Mesenchymal stem cell (in vitro differentiated cells and primary cell): ENCODE data around the gene TESK2.

Source experiments
- DNase-seq: peaks from one replicate; pipeline ENCODE4 v3.0.0-alpha.2; 2013
- H2AFZ ChIP-seq: one replicate; pipeline ENCODE4 v1.6.1; 2013; ENCODE audit warnings: low read depth, mild to moderate bottlenecking, control low read depth, inconsistent platforms, low read length, moderate library complexity
- H2AK5ac ChIP-seq: 2 replicates; pipeline ENCODE4 v1.6.1; 2013; ENCODE audit warnings: low read length, moderate library complexity, mild to moderate bottlenecking, inconsistent platforms; ENCODE audit not compliant: severe bottlenecking
- H2BK120ac ChIP-seq: one replicate; pipeline ENCODE4 v1.6.1; 2013; ENCODE audit warnings: low read depth, mild to moderate bottlenecking, inconsistent platforms, low read length, moderate library complexity
- H2BK12ac ChIP-seq, 2 experiments: one replicate each; pipeline ENCODE4 v1.6.1; 2013; ENCODE audit warnings: inconsistent platforms in 2 of 2, low read length in 2 of 2, mild to moderate bottlenecking in 2 of 2, moderate library complexity in 2 of 2, control low read depth in 1 of 2
- H2BK15ac ChIP-seq: one replicate; pipeline ENCODE4 v1.6.1; 2013; ENCODE audit warnings: mild to moderate bottlenecking, low read depth, inconsistent platforms; ENCODE audit not compliant: poor library complexity, severe bottlenecking
- H2BK5ac ChIP-seq: 2 replicates; pipeline ENCODE4 v1.6.1; 2013; ENCODE audit warnings: low read depth, mild to moderate bottlenecking, low read length, control low read depth, inconsistent platforms; ENCODE audit not compliant: poor library complexity, severe bottlenecking
- H3K14ac ChIP-seq, 2 experiments: one replicate each; pipeline ENCODE4 v1.6.1; 2013; ENCODE audit warnings: inconsistent platforms in 2 of 2, low read length in 2 of 2, control low read depth in 1 of 2, mild to moderate bottlenecking in 1 of 2, moderate library complexity in 1 of 2
- H3K18ac ChIP-seq, 2 experiments: one replicate each; pipeline ENCODE4 v1.6.1; 2013; ENCODE audit warnings: inconsistent platforms in 2 of 2, low read length in 2 of 2, control low read depth in 1 of 2, low read depth in 1 of 2, mild to moderate bottlenecking in 1 of 2
- H3K23ac ChIP-seq, 2 experiments: one replicate each; pipeline ENCODE4 v1.6.1; 2013; ENCODE audit warnings: inconsistent platforms in 2 of 2, low read length in 2 of 2, mild to moderate bottlenecking in 2 of 2, moderate library complexity in 2 of 2, control low read depth in 1 of 2
- H3K27ac ChIP-seq: 2 replicates; pipeline ENCODE4 v1.5.1; 2013; ENCODE audit warnings: mild to moderate bottlenecking, moderate library complexity, low read length, control low read depth, inconsistent platforms; ENCODE audit not compliant: poor library complexity, severe bottlenecking
- H3K27me3 ChIP-seq, 2 experiments: 2 replicates each; pipeline versions ENCODE4 v1.6.1 to v1.7.0; 2013; ENCODE audit warnings: low read length in 2 of 2, mild to moderate bottlenecking in 2 of 2, moderate library complexity in 2 of 2, control low read depth in 1 of 2, inconsistent platforms in 1 of 2; ENCODE audit not compliant: control insufficient read depth in 1 of 2, insufficient read depth in 1 of 2
- H3K36me3 ChIP-seq, 2 experiments: 2 replicates each; pipeline versions ENCODE4 v1.6.1 to v1.7.0; 2013; ENCODE audit warnings: low read length in 2 of 2, control low read depth in 1 of 2, inconsistent platforms in 1 of 2, low read depth in 1 of 2, mild to moderate bottlenecking in 1 of 2; ENCODE audit not compliant: insufficient read depth in 2 of 2, control insufficient read depth in 1 of 2
- H3K4ac ChIP-seq, 2 experiments: one replicate each; pipeline ENCODE4 v1.6.1; 2013; ENCODE audit warnings: inconsistent platforms in 2 of 2, low read length in 2 of 2, mild to moderate bottlenecking in 2 of 2, moderate library complexity in 2 of 2, control low read depth in 1 of 2, low read depth in 1 of 2
- H3K4me1 ChIP-seq: 2 replicates; pipeline ENCODE4 v1.6.1; 2013; ENCODE audit warnings: low read depth, low read length, control low read depth; ENCODE audit not compliant: control insufficient read depth, insufficient read depth
- H3K4me2 ChIP-seq: 2 replicates; pipeline ENCODE4 v1.6.1; 2013; ENCODE audit warnings: low read length, mild to moderate bottlenecking, inconsistent platforms; ENCODE audit not compliant: poor library complexity, severe bottlenecking
- H3K4me3 ChIP-seq, 2 experiments: 2 replicates each; pipeline versions ENCODE4 v1.5.1 to v1.7.0; 2013; ENCODE audit warnings: low read length in 2 of 2, mild to moderate bottlenecking in 2 of 2, control low read depth in 1 of 2, low read depth in 1 of 2; ENCODE audit not compliant: insufficient read depth in 1 of 2
- H3K79me1 ChIP-seq: replicated peaks from 2 replicates; pipeline ENCODE4 v1.6.1; 2013; ENCODE audit warnings: mild to moderate bottlenecking, control low read depth, low read length, inconsistent platforms; ENCODE audit not compliant: poor library complexity, severe bottlenecking
- H3K9ac ChIP-seq: 2 replicates; pipeline ENCODE4 v1.7.0; 2013; ENCODE audit warnings: mild to moderate bottlenecking, low read length, moderate library complexity
- H3K9me3 ChIP-seq: 2 replicates; pipeline ENCODE4 v1.7.0; 2013; ENCODE audit warnings: mild to moderate bottlenecking, low read length; ENCODE audit not compliant: control insufficient read depth
- H4K8ac ChIP-seq: one replicate; pipeline ENCODE4 v1.6.1; 2013; ENCODE audit warnings: inconsistent platforms, mild to moderate bottlenecking, low read length, moderate library complexity
- H4K91ac ChIP-seq: one replicate; pipeline ENCODE4 v1.6.1; 2013; ENCODE audit warnings: mild to moderate bottlenecking, low read length, inconsistent platforms
- WGBS: methylation state at CpG from one replicate; pipeline ENCODE4 v1.1.7; 2013; ENCODE audit warnings: mixed read lengths; 5-methylcytosine and 5-hydroxymethylcytosine counted together

Gene TESK2

DNA sequence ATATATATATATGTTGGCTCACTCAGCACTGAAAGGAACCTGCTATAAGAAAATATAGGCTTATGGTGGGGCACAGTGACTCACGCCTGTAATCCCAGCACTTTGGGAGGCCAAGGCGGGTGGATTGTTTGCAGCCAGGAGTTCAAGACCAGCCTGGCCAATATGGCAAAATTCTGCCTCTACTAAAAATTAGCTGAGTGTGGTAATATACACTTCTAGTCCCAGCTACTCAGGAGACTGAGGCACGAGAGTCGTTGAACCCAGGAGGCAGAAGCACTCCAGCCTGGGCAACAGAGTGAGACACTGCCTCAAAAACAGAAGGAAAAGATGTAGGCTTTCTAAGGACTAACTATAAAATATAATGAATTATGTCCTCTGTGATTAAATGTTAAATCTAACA lies 136.1 kb downstream of the TESK2 start:
- Histone ChIP-seq H3K79me1 (no peaks in the 10 kb centered on the region), H2BK120ac (no peak overlapping the region), H2BK12ac (no peak overlapping the region), H3K36me3 (no peaks in the 10 kb centered on the region), H3K9ac (no peak overlapping the region), H3K4me3 (no peak overlapping the region), H3K9me3 (no peaks in the 10 kb centered on the region), H2AK5ac (no peak overlapping the region), H4K8ac (no peak overlapping the region), H2BK5ac (no peak overlapping the region), H4K91ac (no peak overlapping the region), H3K27ac (no peak overlapping the region), H3K4me1 (no peaks in the 10 kb centered on the region), H2BK15ac (no peak overlapping the region), H3K4me2 (no peak overlapping the region), H2AFZ (no peak overlapping the region), H3K4ac (no peak overlapping the region), H3K14ac (no peak overlapping the region), H3K18ac (no peak overlapping the region), H3K23ac (no peak overlapping the region), H3K27me3 (no peaks in the 10 kb centered on the region)
- 92% methylated on average over 2 of the region's 4 CpGs for WGBS
- no peak for DNase-seq

DNA sequence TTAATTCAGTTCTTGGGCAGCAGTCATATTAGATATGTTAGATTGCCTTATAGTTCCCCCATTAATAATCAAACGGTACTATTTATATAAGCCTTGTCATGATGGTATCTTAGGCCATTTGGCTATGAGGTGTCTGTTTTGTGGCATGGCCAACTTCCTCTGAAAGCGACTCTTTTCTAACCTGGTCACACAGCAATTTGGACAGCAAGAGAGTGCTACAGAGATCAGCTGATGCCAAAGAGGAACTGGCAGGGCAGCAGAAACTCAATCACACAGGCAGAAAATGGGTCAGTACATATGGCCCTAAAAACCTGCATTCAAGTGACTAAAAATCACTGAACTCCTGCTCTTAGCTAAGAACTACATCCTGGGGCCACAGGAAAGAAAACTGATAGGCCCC lies 137.3 kb downstream of the TESK2 start:
- no peak overlapping the region for H4K91ac ChIP-seq
- no peak overlapping the region for H3K9ac ChIP-seq
- no peaks in the 10 kb centered on the region for H3K79me1 ChIP-seq
- no peak overlapping the region for H2BK120ac ChIP-seq
- H3K4me3 ChIP-seq, result no peak overlapping the region
- H2BK12ac ChIP-seq, result no peak overlapping the region
- H3K27ac ChIP-seq, result no peak overlapping the region
- no peak overlapping the region for H2AK5ac ChIP-seq
- DNase-seq, result no peak
- H2BK5ac ChIP-seq, result no peak overlapping the region
- no peak overlapping the region for H3K14ac ChIP-seq
- H3K23ac ChIP-seq, result no peak overlapping the region
- H4K8ac ChIP-seq, result no peak overlapping the region
- H3K36me3 ChIP-seq, result no peaks in the 10 kb centered on the region
- H3K9me3 ChIP-seq, result no peaks in the 10 kb centered on the region
- no peaks in the 10 kb centered on the region for H3K4me1 ChIP-seq
- no peak overlapping the region for H2BK15ac ChIP-seq
- H3K18ac ChIP-seq, result no peak overlapping the region
- H3K4me2 ChIP-seq, result no peak overlapping the region
- H3K4ac ChIP-seq, result no peak overlapping the region
- H2AFZ ChIP-seq, result no peak overlapping the region
- no peaks in the 10 kb centered on the region for H3K27me3 ChIP-seq
- WGBS, result 96% methylated on average over 2 of the region's 2 CpGs

DNA sequence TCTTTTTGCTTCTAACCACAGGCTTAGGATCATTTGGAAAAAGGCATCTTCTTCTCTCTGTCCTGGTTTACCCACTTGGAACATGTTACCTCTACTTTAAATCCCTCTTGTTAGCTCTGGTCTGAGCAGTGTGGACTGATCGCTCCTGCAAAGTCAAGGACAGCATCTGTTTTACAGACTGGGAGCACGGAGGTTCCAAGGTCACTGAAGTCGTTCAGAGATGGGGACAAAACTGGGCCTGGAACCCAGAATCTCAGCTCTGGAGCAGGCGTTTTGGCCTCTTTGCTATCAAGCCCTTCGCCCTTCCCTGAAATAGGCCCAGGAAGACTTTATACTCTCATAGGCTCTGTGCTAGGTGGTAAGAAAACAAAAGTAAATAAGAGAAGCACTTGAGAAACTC lies 139.5 kb downstream of the TESK2 start:
- Histone ChIP-seq H2BK120ac (no peak overlapping the region), H3K4me3 (no peak overlapping the region), H3K9ac (no peak overlapping the region), H3K4me2 (no peak overlapping the region), H4K91ac (no peak overlapping the region), H3K4me1 (peaks cover 7% of the 10 kb centered on the region), H3K18ac (no peak overlapping the region), H3K14ac (no peak overlapping the region), H3K4ac (no peak overlapping the region), H2BK5ac (no peak overlapping the region), H2BK12ac (no peak overlapping the region), H3K23ac (no peak overlapping the region), H3K79me1 (no peaks in the 10 kb centered on the region), H4K8ac (no peak overlapping the region), H2AFZ (no peak overlapping the region), H3K27me3 (no peaks in the 10 kb centered on the region), H3K36me3 (peaks cover 4% of the 10 kb centered on the region in 2 experiments), H2BK15ac (no peak overlapping the region), H3K27ac (no peak overlapping the region), H3K9me3 (no peaks in the 10 kb centered on the region), H2AK5ac (no peak overlapping the region)
- 74% methylated on average over 5 of the region's 5 CpGs for WGBS
- no peak for DNase-seq

DNA sequence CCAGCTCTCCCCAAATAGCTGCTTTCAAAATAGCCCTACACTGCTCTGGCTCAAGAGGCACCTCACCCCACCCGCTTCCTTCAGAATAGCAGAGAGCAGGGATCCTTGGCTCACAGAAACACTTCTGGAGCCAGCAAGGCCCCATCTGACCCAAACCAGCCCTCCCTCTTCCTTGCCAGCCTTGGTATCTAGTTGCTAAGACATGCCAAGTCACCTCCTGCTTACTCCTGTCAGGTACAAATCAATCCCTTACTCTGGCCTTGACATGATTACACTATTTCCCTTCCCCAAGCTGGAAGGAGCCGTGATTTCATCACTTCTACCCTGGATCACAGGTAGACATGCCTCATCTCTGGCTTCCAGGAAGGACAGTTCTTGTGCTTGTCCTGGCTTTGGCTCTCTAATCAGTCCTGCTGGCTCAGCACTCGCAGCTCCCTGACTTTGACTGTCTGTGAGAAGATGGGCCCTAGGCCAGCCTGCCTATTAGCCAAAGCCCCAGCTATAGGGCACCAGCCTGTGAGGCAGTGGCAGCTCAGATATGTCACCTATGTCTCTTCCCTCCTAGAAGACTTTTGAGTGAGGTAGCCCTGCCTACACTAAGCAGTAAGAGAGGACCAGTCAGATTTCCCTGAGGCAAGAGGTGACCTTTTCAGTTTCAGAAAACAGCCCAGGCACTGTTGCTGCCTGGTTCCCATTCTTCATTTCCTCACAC lies 141.8 kb downstream of the TESK2 start:
- no peak overlapping the region for H2AFZ ChIP-seq
- WGBS, result 66% methylated on average over 3 of the region's 3 CpGs
- no peak overlapping the region for H4K91ac ChIP-seq
- no peak overlapping the region for H3K9ac ChIP-seq
- peaks cover 7% of the 10 kb centered on the region for H3K4me1 ChIP-seq
- no peaks in the 10 kb centered on the region for H3K9me3 ChIP-seq
- H2BK5ac ChIP-seq, result no peak overlapping the region
- H3K18ac ChIP-seq, result no peak overlapping the region
- H3K79me1 ChIP-seq, result peaks cover 3% of the 10 kb centered on the region
- no peak overlapping the region for H3K4me2 ChIP-seq
- no peak overlapping the region for H2BK120ac ChIP-seq
- H3K27ac ChIP-seq, result no peak overlapping the region
- no peak overlapping the region for H3K4me3 ChIP-seq
- H3K23ac ChIP-seq, result no peak overlapping the region
- H4K8ac ChIP-seq, result peak overlapping the region; percentile 33
- H3K14ac ChIP-seq, result no peak overlapping the region
- peaks cover 17 to 27% of the 10 kb centered on the region in 2 experiments for H3K36me3 ChIP-seq
- H2BK12ac ChIP-seq, result no peak overlapping the region
- H2BK15ac ChIP-seq, result no peak overlapping the region
- no peaks in the 10 kb centered on the region for H3K27me3 ChIP-seq
- H3K4ac ChIP-seq, result no peak overlapping the region
- no peak overlapping the region for H2AK5ac ChIP-seq
- no peak for DNase-seq
